Measurements from ENCODE around the gene FURIN. TPM values are rescaled to one million over a fixed set of nuclear protein-coding genes. Genes with fewer than 3 reads are reported as not detected.
"Not testable (repeated sequence)": the region's sequence is repeated elsewhere in the genome, so short reads cannot be mapped to it uniquely, and the experiment has no call there.

Gene FURIN
- total RNA-seq, 4 donors from 2014 or later, result 76.7 to 159 (median 118) TPM

- intact Hi-C loops (cut with DNase I; ENCODE audit: low total_unique reads) (no loop called here), in situ Hi-C loops (cut with MboI; ENCODE audit: low sequenced_read_pairs in 4 of 4) (loop anchor here (10.0 to 25.0 kb wide), 4 partner anchors 180 to 580 kb away; partner anchors contain the start of gene BLM (in 2 of the 4))
- Histone ChIP-seq H3K9me3 (no peaks in the 10 kb centered on the region), H3K27ac (no peak overlapping the region), H3K4me1 (no peaks in the 10 kb centered on the region), H3K4me3 (no peak overlapping the region), H3K27me3 (no peaks in the 10 kb centered on the region), H3K36me3 (peaks cover 0 to 12% of the 10 kb centered on the region in 2 donors)
- TF ChIP-seq POLR2A (IDR thresholded peaks at IDR 0.05) (no peak), CTCF (IDR thresholded peaks at IDR 0.05 in 4 of 5, conservative IDR thresholded peaks at IDR 0.05 in 1 of 5) (no peak)
- no peak for DNase-seq
- ATAC-seq, result no peak
Observed at GRCh38 chr15:90892498-90893174, 24.2 kb downstream of the FURIN start.

- Histone ChIP-seq H3K27ac (no peak overlapping the region), H3K36me3 (peaks cover 0 to 12% of the 10 kb centered on the region in 2 donors), H3K4me1 (no peaks in the 10 kb centered on the region), H3K9me3 (no peaks in the 10 kb centered on the region), H3K4me3 (no peak overlapping the region), H3K27me3 (no peaks in the 10 kb centered on the region)
- intact Hi-C loops (cut with DNase I; ENCODE audit: low total_unique reads) (no loop called here), in situ Hi-C loops (cut with MboI; ENCODE audit: low sequenced_read_pairs in 4 of 4) (loop anchor here (10.0 to 25.0 kb wide), 4 partner anchors 181 to 581 kb away; partner anchors contain the start of gene BLM (in 2 of the 4))
- peak in 1 of 5 experiments; percentile 20 for TF ChIP-seq CTCF (IDR thresholded peaks at IDR 0.05 in 4 of 5, conservative IDR thresholded peaks at IDR 0.05 in 1 of 5)
- no peak for TF ChIP-seq POLR2A (IDR thresholded peaks at IDR 0.05)
- ATAC-seq (no peak), DNase-seq (no peak)
Observed at GRCh38 chr15:90893175-90894090, 25.0 kb downstream of the FURIN start.

DNA sequence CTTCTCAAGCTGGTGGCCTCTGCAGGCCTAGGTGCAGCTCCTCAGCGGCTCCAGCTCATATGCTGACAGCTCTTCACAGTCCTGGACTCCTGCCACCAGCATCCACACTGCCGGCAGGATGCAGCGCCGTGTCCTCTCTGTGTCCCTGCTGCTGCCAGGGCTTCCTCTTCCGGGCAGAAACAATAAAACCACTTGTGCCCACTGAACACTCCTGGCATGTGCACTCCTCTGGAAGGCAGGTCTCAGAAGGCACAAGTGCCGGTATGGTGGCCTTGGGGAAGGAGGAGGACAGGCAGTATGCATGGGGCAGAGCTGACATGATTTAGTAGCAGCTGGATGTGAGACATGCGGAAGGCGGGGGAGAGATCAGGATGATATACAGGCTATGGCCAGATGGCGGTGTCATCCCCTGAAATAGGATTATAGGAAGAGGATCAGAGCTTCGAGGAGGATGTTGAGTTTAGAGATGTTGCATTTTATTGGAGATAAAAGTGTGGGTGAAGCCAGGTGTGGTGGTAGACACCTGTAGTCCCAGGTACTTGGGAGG, 27.3 kb downstream of the FURIN start:
- TF ChIP-seq CTCF (IDR thresholded peaks at IDR 0.05 in 4 of 5, conservative IDR thresholded peaks at IDR 0.05 in 1 of 5), result no peak
- no peak overlapping the region for H3K27ac ChIP-seq
- no peaks in the 10 kb centered on the region for H3K27me3 ChIP-seq
- no peaks in the 10 kb centered on the region for H3K4me1 ChIP-seq
- no peak overlapping the region for H3K4me3 ChIP-seq
- no peak for ATAC-seq
- no peak for DNase-seq
- in situ Hi-C loops (cut with MboI; ENCODE audit: low sequenced_read_pairs in 4 of 4) (loop anchor here (10.0 to 25.0 kb wide), 4 partner anchors 183 to 583 kb away; partner anchors contain the start of gene BLM (in 2 of the 4)), intact Hi-C loops (cut with DNase I; ENCODE audit: low total_unique reads) (no loop called here)
- H3K36me3 ChIP-seq, result peaks cover 0 to 12% of the 10 kb centered on the region in 2 donors
- no peaks in the 10 kb centered on the region for H3K9me3 ChIP-seq

DNA sequence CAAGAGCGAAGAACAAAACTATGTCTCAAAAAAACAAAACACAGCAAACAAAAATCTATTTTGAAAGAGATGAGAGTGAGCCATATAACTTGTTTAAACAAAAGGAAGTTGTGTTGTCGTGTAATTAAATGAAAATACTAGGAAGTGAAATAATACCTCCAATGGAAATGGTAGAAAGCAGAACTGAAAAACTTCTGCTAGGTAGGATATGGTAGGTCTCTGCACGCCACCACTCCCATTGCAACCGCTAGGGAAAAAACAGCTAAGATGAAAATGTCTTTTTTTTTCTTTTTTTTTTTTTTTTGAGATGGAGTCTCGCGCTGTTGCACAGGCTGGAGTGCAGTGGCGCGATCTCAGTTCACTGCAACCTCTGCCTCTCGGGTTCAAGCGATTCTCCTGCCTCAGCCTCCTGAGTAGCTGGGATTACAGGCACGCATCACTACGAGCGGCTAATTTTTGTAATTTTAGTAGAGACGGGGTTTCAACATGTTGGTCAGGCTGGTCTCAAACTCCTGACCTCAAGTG, 28.8 kb downstream of the FURIN start:
- H3K27me3 ChIP-seq; H3K27ac ChIP-seq; DNase-seq; H3K4me1 ChIP-seq; ATAC-seq; H3K9me3 ChIP-seq; H3K4me3 ChIP-seq; intact Hi-C loops (cut with DNase I; ENCODE audit: low total_unique reads): not testable (repeated sequence)
- in situ Hi-C loops (cut with MboI; ENCODE audit: low sequenced_read_pairs in 4 of 4), result loop anchor here (10.0 to 25.0 kb wide), 4 partner anchors 185 to 585 kb away; partner anchors contain the start of gene BLM (in 2 of the 4)
- H3K36me3 ChIP-seq, result peaks cover 0 to 12% of the 10 kb centered on the region in 2 donors

Data from gastrocnemius medialis (tissue), 4 donors.